ENCODE results near the gene THTPA. TPM values are rescaled to one million over a fixed set of nuclear protein-coding genes. Genes with fewer than 3 reads are reported as not detected.

The THTPA gene
- total and polyA plus RNA-seq, 2 of the 13 experiments (the other 11 are each of a cell fraction or from before 2014, with no cell fraction given) = 7.4 to 8.7 TPM

DNA sequence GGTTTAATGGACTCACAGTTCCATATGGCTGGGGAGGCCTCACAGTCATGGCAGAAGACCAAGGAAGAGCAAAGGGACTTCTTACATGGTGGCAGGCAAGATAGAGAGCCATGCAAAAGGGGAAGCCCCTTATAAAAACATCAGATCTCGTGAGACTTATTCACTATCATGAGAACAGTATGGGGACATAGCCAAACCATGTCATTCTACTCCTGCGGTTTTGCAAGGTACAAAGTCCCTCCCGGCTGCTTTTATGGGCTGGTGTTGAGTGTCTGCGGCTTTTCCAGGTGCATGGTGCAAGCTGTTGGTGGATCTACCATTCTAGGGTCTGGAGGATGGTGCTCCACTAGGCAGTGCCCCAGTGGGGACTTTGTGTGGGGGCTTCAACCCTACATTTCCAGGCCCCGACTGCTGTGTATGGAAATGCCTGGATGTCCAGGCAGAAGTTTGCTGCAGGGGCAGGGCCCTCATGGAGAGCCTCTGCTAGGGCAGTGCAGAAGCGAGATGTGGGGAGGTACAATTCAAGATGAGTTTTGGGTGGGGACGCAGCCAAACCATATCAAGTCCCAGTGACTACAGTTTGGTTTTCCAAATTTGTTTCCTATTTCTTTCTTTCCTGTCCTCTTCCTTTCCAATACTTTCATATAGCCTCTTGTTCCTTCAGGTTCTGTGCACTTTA lies 53.5 kb downstream of the THTPA start (continued):
- TF ChIP-seq ZHX1 (CRISPR knock-in tag; IDR thresholded peaks at IDR 0.05; ENCODE audit: low read depth) (peak; percentile 66; the same call in 1 of the 2 replicates), HNF4G (IDR thresholded peaks at IDR 0.05; ENCODE audit: borderline replicate concordance, low read depth, low read length) (peak; percentile 93), HNF4G (CRISPR knock-in tag; IDR thresholded peaks at IDR 0.05; ENCODE audit: borderline replicate concordance, low read depth) (peak; percentile 94), ZNF674 (CRISPR knock-in tag; IDR thresholded peaks at IDR 0.05; ENCODE audit: low read depth) (0 out of 2 replicates have a peak, but pooled peaks have one; percentile 36), ZFP36L2 (CRISPR knock-in tag; IDR thresholded peaks at IDR 0.05) (0 out of 2 replicates have a peak, but pooled peaks have one; percentile 54), ARHGAP35 (CRISPR knock-in tag; IDR thresholded peaks at IDR 0.05; ENCODE audit: borderline replicate concordance) (peak; percentile 61; the same call in 1 of the 2 replicates), ZFP37 (CRISPR knock-in tag; IDR thresholded peaks at IDR 0.05; ENCODE audit: borderline replicate concordance) (peak; percentile 96), FOXK1 (CRISPR knock-in tag; IDR thresholded peaks at IDR 0.05; ENCODE audit: borderline replicate concordance, low read depth) (peak; percentile 82), ELF1 (CRISPR knock-in tag; IDR thresholded peaks at IDR 0.05) (peak; percentile 40; the same call in 1 of the 2 replicates), ZNF512B (CRISPR knock-in tag; IDR thresholded peaks at IDR 0.05; ENCODE audit: borderline replicate concordance) (peak; percentile 68; the same call in 1 of the 2 replicates), ZNF274 (CRISPR knock-in tag; IDR thresholded peaks at IDR 0.05) (peak; percentile 78; the same call in 1 of the 2 replicates), ZNF224 (CRISPR knock-in tag; IDR thresholded peaks at IDR 0.05) (peak; percentile 16; the same call in 1 of the 2 replicates), ZNF644 (CRISPR knock-in tag; IDR thresholded peaks at IDR 0.05; ENCODE audit: low read depth) (peak; percentile 100)
- TF ChIP-seq, protein P1, sequence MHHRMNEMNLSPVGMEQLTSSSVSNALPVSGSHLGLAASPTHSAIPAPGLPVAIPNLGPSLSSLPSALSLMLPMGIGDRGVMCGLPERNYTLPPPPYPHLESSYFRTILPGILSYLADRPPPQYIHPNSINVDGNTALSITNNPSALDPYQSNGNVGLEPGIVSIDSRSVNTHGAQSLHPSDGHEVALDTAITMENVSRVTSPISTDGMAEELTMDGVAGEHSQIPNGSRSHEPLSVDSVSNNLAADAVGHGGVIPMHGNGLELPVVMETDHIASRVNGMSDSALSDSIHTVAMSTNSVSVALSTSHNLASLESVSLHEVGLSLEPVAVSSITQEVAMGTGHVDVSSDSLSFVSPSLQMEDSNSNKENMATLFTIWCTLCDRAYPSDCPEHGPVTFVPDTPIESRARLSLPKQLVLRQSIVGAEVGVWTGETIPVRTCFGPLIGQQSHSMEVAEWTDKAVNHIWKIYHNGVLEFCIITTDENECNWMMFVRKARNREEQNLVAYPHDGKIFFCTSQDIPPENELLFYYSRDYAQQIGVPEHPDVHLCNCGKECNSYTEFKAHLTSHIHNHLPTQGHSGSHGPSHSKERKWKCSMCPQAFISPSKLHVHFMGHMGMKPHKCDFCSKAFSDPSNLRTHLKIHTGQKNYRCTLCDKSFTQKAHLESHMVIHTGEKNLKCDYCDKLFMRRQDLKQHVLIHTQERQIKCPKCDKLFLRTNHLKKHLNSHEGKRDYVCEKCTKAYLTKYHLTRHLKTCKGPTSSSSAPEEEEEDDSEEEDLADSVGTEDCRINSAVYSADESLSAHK (CRISPR knock-in tag; IDR thresholded peaks at IDR 0.05; ENCODE audit: borderline replicate concordance) = peak; percentile 67; the same call in 1 of the 2 replicates
- TF ChIP-seq, protein P2, sequence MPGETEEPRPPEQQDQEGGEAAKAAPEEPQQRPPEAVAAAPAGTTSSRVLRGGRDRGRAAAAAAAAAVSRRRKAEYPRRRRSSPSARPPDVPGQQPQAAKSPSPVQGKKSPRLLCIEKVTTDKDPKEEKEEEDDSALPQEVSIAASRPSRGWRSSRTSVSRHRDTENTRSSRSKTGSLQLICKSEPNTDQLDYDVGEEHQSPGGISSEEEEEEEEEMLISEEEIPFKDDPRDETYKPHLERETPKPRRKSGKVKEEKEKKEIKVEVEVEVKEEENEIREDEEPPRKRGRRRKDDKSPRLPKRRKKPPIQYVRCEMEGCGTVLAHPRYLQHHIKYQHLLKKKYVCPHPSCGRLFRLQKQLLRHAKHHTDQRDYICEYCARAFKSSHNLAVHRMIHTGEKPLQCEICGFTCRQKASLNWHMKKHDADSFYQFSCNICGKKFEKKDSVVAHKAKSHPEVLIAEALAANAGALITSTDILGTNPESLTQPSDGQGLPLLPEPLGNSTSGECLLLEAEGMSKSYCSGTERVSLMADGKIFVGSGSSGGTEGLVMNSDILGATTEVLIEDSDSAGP (CRISPR knock-in tag; IDR thresholded peaks at IDR 0.05; ENCODE audit: borderline replicate concordance) = peak; percentile 71; the same call in 1 of the 2 replicates

Measured in HepG2 (cell line).